HG03045 (cell line): ENCODE measurements around the gene MFN1.

Source experiments
- ATAC-seq: cut with Tn5 transposase; IDR thresholded peaks from one replicate; pipeline ENCODE4 v1.9.1; 2021; ENCODE audit warnings: mild to moderate bottlenecking, moderate library complexity; ENCODE audit not compliant: unreplicated experiment

MFN1 gene

GRCh38 chr3:179428876-179429548, 81.5 kb downstream of the MFN1 start:
- no peak for ATAC-seq

- ATAC-seq: no peak
Observed at GRCh38 chr3:179430277-179430870, 82.9 kb downstream of the MFN1 start.

- ATAC-seq: peak; percentile 72
Observed at GRCh38 chr3:179432021-179432420, 84.5 kb downstream of the MFN1 start.

- ATAC-seq: no peak
Observed at GRCh38 chr3:179432451-179432850, 84.9 kb downstream of the MFN1 start.

- ATAC-seq: no peak
Observed at GRCh38 chr3:179436517-179436916, 89.0 kb downstream of the MFN1 start.

- ATAC-seq: peak; percentile 89
Observed at GRCh38 chr3:179438841-179439240, 91.3 kb downstream of the MFN1 start.
